Activated T-cell treated with anti-CD3 and anti-CD28 coated beads for 4 hours (primary cell): ENCODE data around the gene DNAJC25.
"Not testable (repeated sequence)": the region's sequence is repeated elsewhere in the genome, so short reads cannot be mapped to it uniquely, and the experiment has no call there.

Source experiments
- DNase-seq: peaks from one replicate; pipeline ENCODE4 v3.0.0-alpha.2; 2020

Gene DNAJC25

GRCh38 chr9:111628411-111628810, 2.7 kb upstream of the DNAJC25 start:
- no peak for DNase-seq

DNA sequence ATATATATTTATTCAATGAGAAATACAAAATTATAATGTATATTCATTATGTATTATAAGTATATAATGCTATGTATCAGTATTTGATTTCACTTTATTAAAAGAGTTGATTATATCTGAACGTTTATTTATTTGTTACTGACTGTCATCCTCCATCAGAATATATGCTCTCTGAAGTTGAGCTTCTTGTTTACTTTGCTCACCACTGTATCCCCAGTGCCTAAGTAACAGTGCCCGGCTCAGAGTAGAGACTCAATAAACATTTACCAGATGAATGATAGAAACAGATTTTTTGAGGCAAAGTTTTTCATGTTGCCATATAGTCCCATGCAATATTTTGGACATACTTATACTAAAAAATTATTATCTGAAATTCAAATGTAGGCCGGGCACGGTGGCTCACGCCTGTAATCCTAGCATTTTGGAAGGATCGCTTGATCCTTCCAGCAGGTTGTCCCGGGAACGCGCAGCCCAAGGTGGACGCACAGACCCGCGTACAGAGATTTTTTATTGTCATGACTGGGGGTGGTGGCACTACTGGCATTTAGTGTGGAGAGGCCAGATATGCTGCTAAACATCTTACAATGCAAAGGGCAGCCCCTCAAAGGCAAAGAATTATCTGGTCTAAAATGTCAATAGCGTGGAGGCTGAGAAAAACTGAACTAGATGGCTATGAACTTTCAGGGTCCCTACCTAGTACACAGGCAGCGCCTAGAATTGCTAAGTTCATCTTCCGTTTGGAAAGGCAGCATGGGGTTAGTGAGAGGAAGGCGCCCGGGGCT, 761 bp upstream of the DNAJC25 start:
- DNase-seq = no peak

- no peak for DNase-seq
These were observed 245 bp upstream of the DNAJC25 start for GRCh38 chr9:111630964-111631213.

GRCh38 chr9:111632060-111632459, 926 bp downstream of the DNAJC25 start:
- no peak for DNase-seq

- DNase-seq = no peak
These were observed 1.7 kb downstream of the DNAJC25 start for GRCh38 chr9:111632695-111633388.

- no peak for DNase-seq
These were observed 2.2 kb downstream of the DNAJC25 start for GRCh38 chr9:111633389-111633736.

DNA sequence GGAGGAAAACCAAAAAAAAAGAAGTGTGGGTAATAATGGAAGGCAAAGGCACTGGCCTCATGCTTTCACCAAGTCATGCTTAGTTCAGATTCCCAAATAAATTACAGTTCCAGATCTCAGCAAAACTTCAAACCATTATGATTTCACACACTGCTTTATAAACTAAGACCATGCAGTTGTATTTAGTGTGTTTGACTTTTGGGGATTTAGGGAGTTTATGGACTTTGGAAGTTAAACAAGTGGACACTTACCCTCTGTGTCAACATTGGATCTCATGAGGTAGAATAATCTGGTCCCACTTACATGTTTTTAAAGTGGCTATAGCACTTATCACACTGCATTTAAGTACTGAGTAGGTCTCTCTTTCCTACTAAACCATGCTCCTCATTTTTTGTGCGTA, 3.7 kb downstream of the DNAJC25 start:
- DNase-seq = no peak

DNA sequence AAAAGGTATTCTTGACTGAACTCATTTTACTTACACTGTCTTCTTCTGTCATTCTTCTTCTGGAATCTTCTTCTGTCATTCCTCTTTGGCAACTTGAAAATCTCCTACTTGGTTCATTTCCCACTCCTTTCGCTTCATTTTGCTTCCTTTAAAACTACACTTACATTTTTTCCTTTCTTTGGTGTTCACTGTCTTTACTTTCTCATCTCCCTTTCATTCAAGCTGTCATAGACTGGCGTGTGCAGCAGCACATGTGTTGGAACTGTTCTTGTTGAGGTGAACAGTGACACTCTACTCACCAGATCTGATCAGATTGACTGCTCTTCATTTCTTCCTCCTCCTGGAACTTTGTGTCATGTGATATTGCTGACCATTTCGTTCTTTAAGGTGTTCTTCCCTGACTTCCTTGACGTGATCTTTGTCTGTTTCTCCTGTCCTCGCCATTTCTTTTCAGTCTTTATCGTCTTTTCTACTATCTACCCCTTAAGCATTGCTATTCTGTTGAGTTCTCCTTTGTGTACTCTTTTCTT, 6.4 kb downstream of the DNAJC25 start:
- DNase-seq = no peak

GRCh38 chr9:111644195-111644772, 13.2 kb downstream of the DNAJC25 start:
- no peak for DNase-seq

- DNase-seq = no peak
These were observed 14.7 kb downstream of the DNAJC25 start for GRCh38 chr9:111645806-111646205.

DNA sequence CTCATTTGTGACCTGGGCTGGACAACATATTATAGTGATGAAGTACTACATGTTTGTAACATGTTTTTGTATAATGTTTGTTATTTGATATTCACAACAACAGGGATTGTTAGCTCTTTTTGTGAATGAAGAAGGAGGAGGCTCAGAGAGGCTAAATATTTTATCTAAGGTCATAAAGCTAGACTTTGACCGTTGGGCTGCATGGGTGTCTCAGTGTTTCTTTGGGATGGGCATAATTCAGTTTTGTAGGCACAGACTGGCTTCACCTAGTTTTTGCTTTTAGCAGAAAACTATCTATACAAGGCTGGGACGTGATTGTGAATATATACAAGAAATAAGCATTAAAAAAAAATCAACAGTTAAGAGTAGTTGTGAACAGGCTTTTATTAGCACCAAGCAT, 15.3 kb downstream of the DNAJC25 start:
- no peak for DNase-seq

DNA sequence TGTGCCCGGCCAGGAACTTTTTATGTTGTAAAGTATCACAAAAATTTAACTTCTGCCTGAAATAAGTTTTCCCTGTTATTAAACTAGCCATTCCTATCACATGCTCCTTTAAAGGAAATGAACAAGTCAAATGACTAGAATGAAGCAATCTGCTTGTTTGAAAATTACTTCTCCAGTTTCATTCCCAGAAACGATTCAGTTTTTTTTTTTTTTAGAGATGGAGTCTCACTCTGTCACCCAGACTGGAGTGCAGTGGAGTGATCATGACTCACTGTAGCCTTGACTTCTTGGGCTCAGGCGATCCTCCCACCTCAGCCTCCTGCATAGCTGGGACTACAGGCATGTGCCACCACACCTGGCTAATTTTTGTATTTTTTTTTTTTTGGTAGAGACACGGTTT, 16.9 kb downstream of the DNAJC25 start:
- DNase-seq = no peak

DNA sequence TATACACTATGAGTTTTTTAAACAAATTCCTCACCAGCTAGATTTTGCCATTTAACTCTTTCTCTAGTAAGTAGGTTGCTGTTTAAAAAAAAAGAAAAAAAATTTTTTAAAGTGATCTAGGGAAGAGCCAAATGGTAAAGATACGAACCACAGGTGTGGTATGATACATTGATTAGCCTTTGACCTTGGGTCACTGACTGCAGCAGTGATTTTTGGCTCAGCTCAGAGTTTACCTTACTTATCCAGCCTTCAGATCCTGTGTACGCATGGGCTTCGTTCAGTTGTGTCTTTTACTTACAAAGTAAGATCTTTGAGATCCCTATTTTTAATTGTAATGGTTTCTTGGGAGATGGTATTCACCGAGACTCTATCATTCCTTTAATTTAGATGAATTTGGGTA, 17.9 kb downstream of the DNAJC25 start:
- DNase-seq = no peak

- DNase-seq = no peak
These were observed 25.9 kb downstream of the DNAJC25 start for GRCh38 chr9:111657051-111657450.

- DNase-seq = no peak
These were observed 27.8 kb downstream of the DNAJC25 start for GRCh38 chr9:111658943-111659342.

DNA sequence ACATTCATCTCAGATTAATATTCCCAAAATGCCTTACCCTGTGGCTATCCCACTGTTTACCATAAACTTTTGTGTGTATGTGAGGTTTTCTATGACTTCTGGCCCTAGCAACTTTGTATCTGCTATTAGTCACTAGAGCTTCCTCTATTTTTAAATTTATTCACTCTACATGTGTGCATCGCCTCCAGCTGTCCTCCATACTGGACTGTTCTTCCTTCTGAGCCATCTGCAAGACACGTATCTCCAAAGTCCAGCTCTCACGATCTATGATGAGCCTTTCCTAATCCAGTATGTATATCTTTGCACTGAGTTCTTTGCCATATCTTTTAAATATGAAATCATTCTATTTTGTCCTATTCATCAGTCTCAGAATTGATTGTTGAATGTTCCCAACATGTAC, 28.6 kb downstream of the DNAJC25 start:
- DNase-seq = no peak

- DNase-seq = peak; percentile 50
These were observed 30.1 kb downstream of the DNAJC25 start, which contains the start of gene GNG10 for GRCh38 chr9:111661150-111661801. TSS of gene GNG10 (plus strand) at chr9:111661605. CDS start at chr9:111661635, 30 bp downstream.

GRCh38 chr9:111661802-111662521, 30.8 kb downstream of the DNAJC25 start:
- DNase-seq = peak; percentile 10

GRCh38 chr9:111662576-111663300, 31.6 kb downstream of the DNAJC25 start:
- no peak for DNase-seq

DNA sequence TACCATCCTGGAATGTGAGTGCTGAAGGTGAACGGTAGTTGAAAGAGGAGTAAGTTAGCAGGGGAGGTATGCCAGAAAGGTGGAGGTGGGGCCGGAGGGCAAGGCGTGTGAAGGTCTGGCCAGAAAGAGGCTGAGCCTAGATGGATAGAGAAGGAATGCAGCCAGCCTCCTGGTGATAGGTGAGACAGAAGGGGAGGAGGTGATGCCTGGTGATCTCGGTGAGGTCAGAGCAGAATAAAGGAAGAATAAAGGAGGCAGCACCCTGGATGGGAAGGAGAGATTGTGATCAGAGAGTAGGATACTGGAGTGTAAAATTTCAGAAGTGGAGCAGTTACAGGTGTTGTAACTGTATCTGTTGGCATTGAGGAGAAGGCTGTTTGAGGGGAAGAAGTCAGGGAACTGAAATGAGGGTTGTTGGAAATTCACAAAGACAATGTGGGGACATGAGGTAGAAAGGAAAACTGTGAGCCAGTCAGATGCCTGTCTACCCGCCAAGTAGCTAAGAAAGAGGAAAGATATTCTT, 32.2 kb downstream of the DNAJC25 start:
- no peak for DNase-seq

DNA sequence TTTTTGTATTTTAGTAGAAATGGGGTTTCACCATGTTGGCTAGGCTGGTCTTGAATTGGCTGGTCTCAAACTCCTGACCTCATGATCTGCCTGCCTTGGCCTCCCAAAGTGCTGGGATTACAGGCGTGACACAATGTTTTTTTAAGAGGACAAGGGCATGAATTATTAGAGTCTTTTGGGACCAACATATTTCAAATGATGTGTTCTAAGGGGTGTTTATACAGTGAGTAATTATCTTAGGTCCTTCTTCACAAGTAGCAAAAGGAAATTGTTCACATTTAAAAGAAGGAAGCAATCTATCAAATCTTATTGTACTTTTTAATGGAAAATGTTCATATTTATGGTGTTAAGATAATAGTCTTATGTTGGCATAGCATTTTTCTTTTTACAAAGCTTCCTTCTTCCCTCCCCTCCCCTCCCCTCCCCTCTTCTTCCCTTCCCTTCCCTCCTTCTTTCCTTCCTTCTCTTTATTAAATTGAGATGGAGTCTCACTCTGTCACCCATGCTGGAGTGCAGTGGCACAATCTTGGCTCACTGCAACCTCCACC, 37.0 kb downstream of the DNAJC25 start:
- no peak for DNase-seq

GRCh38 chr9:111668601-111669000, 37.5 kb downstream of the DNAJC25 start:
- DNase-seq = not testable (repeated sequence)
